HepG2 (cell line): ENCODE results near the gene OR52A1. TPM values are rescaled to one million over a fixed set of nuclear protein-coding genes. Genes with fewer than 3 reads are reported as not detected.

ENCODE experiments used
- ATAC-seq: fragments of 200-7000 bp; cut with Tn5 transposase; 3 replicates; pipeline ENCODE4 v1.9.1; 2020; ENCODE audit warnings: mild to moderate bottlenecking, moderate library complexity
- BruUV-seq: library from RNA; stranded (reverse); fragments of 400-500 nt; replicated peaks from 2 replicates; lab custom pipeline; 2021; lab: Mats Ljungman, UMichigan
- CTCF ChIA-PET: fragments of 300-600 bp; formaldehyde crosslinking; extraction: SDS; loops from one replicate; lab custom pipeline; 2021; ENCODE audit warnings: low total read pairs, inconsistent platforms, low intra/inter-chr PET ratio; lab: Yijun Ruan, JAX
- POLR2A ChIA-PET: fragments of 350-600 bp; sonication (Branson Sonifier 250); formaldehyde crosslinking; loops from one replicate; lab custom pipeline; 2020; ENCODE audit warnings: antibody characterized with exemption, inconsistent platforms; lab: Yijun Ruan, JAX
- DNase-seq: peaks from one replicate; pipeline ENCODE4 v3.0.0-alpha.2; 2015; ENCODE audit warnings: low spot score
- FAIRE-seq: peaks from 3 replicates; lab custom pipeline; 2011; peaks lifted over from hg19 to GRCh38; lab: Jason Lieb, UNC
- H2AFZ ChIP-seq: one replicate; pipeline ENCODE4 v1.6.1; 2011; ENCODE audit warnings: low read length, inconsistent platforms
- H3K27ac ChIP-seq: fragments of 300-600 bp; 3 replicates; pipeline ENCODE4 v1.8.0; 2011; ENCODE audit warnings: mixed run types, mild to moderate bottlenecking, mixed read lengths, low read length, inconsistent platforms; ENCODE audit not compliant: insufficient read depth; ENCODE audit errors: extremely low read length
- H3K27me3 ChIP-seq, 2 experiments: fragments of 200-600 bp in 1 of 2; 2 replicates in 1 of 2; 3 replicates in 1 of 2; pipeline versions ENCODE4 v1.6.0 to v1.8.0; 2011; ENCODE audit warnings: low read length in 2 of 2, mild to moderate bottlenecking in 2 of 2, moderate library complexity in 2 of 2, inconsistent platforms in 1 of 2; ENCODE audit not compliant: insufficient read depth in 2 of 2, control insufficient read depth in 1 of 2
- H3K36me3 ChIP-seq, 2 experiments: fragments of 200-600 bp in 1 of 2; replicated peaks in 1 of 2; 2 replicates in 1 of 2; 3 replicates in 1 of 2; pipeline versions ENCODE4 v1.5.1 to v1.8.0; 2011; ENCODE audit warnings: low read length in 2 of 2, inconsistent platforms in 1 of 2; ENCODE audit not compliant: insufficient read depth in 2 of 2, control insufficient read depth in 1 of 2
- H3K4me1 ChIP-seq: 2 replicates; pipeline ENCODE4 v1.5.1; 2012; ENCODE audit warnings: low read length, inconsistent platforms; ENCODE audit not compliant: insufficient read depth
- H3K4me2 ChIP-seq: 2 replicates; pipeline ENCODE4 v1.6.0; 2011; ENCODE audit warnings: low read depth, low read length, inconsistent platforms
- H3K4me3 ChIP-seq, 3 experiments: fragments of 200-600 bp in 1 of 3; sonication (generic), shearing (Covaris generic) in 1 of 3; replicated peaks in 1 of 3; 2 replicates each; pipeline ENCODE4 v1.5.1; 2011 to 2016; ENCODE audit warnings: low read length in 3 of 3, inconsistent platforms in 2 of 3, low read depth in 2 of 3, mild to moderate bottlenecking in 2 of 3, control low read depth in 1 of 3, mixed read lengths in 1 of 3; ENCODE audit not compliant: insufficient read depth in 1 of 3
- H3K79me2 ChIP-seq: one replicate; pipeline ENCODE4 v1.6.1; 2011; ENCODE audit warnings: low read length, inconsistent platforms; ENCODE audit not compliant: insufficient read depth
- H3K9ac ChIP-seq: 2 replicates; pipeline ENCODE4 v1.6.0; 2011; ENCODE audit warnings: mild to moderate bottlenecking, low read depth, low read length, inconsistent platforms; ENCODE audit not compliant: insufficient read depth
- H3K9me3 ChIP-seq: 2 replicates; pipeline ENCODE4 v1.5.1; 2012; ENCODE audit warnings: mild to moderate bottlenecking, low read length
- H4K20me1 ChIP-seq: 2 replicates; pipeline ENCODE4 v1.6.0; 2011; ENCODE audit warnings: inconsistent platforms, mild to moderate bottlenecking, low read length, moderate library complexity; ENCODE audit not compliant: insufficient read depth
- ARNT ChIP-seq: fragments of 450-650 bp; IDR thresholded peaks from 2 replicates; pipeline ENCODE4 v1.6.1; 2017
- EP300 ChIP-seq, 3 experiments: sonication (generic) in 1 of 3; formaldehyde crosslinking in 1 of 3; IDR thresholded peaks; 2 replicates each; pipeline versions ENCODE4 v1.5.1 to v1.6.1; 2011 to 2020; ENCODE audit warnings: low read depth in 2 of 3, low read length in 2 of 3, borderline replicate concordance in 1 of 3, improper control_type of control experiment in 1 of 3, mild to moderate bottlenecking in 1 of 3, missing genetic modification reagents in 1 of 3, moderate library complexity in 1 of 3
- GABPB1 ChIP-seq: IDR thresholded peaks from 2 replicates; pipeline ENCODE4 v1.6.1; 2016; ENCODE audit warnings: mild to moderate bottlenecking, missing genetic modification reagents, moderate library complexity, missing compliant biosample characterization
- PHF5A ChIP-seq: IDR thresholded peaks from one replicate; pipeline ENCODE4 v1.6.1; 2018; ENCODE audit warnings: low read depth, missing genetic modification reagents; ENCODE audit not compliant: unreplicated experiment
- POGZ ChIP-seq: sonication (generic); formaldehyde crosslinking; IDR thresholded peaks from 2 replicates; pipeline ENCODE4 v1.4.0; 2020; ENCODE audit warnings: mild to moderate bottlenecking, missing genetic modification reagents
- WIZ ChIP-seq: sonication (generic); formaldehyde crosslinking; IDR thresholded peaks from 2 replicates; pipeline ENCODE4 v1.5.1; 2020; ENCODE audit warnings: mild to moderate bottlenecking, missing genetic modification reagents
- ZNF615 ChIP-seq: sonication (generic); formaldehyde crosslinking; IDR thresholded peaks from 2 replicates; pipeline ENCODE4 v1.5.0; 2020; ENCODE audit warnings: mild to moderate bottlenecking, missing genetic modification reagents, borderline replicate concordance
- WGBS: methylation state at CpG from one replicate; pipeline ENCODE4 v1.1.6; 2017; ENCODE audit warnings: low lambda C conversion rate; 5-methylcytosine and 5-hydroxymethylcytosine counted together
- in situ Hi-C: cut with HindIII; loops from 2 replicates; pipeline ENCODE4 v1.10.0; 2017; ENCODE audit warnings: low pct_unique_long_range_greater_than_20kb; ENCODE audit not compliant: extremely low pct_ligation_motif_present
- intact Hi-C: fragments of 100-400 bp; cut with micrococcal nuclease; formaldehyde crosslinking; loops from one replicate; pipeline ENCODE4 v1.10.0; 2022; ENCODE audit not compliant: unreplicated experiment
- polyA plus RNA-seq, 8 experiments: library from polyadenylated mRNA; depleted of rRNA in 3 of 8; stranded (reverse) in 7 of 8; unstranded in 1 of 8; fragments of >200 nt; fragmentation: Illumina TruSeq in 4 of 8; extraction: Trizol in 4 of 8; gene quantifications; 2 replicates each; pipeline versions ENCODE4 v1.2.1 to v1.2.3, GENCODE V29; 2011 to 2016; ENCODE audit warnings: low read depth in 4 of 8, missing spikeins in 1 of 8, mixed read lengths in 1 of 8; ENCODE audit not compliant: insufficient read depth in 1 of 8
- total RNA-seq, 5 experiments: library from RNA; depleted of rRNA; stranded (reverse); fragments of >200 nt; fragmentation: Illumina TruSeq; extraction: Trizol; gene quantifications; 2 replicates each; pipeline ENCODE4 v1.2.3, GENCODE V29; 2016; ENCODE audit warnings: low read depth in 1 of 5
- TF ChIP-seq, protein P1 (sequence below): sonication (generic); formaldehyde crosslinking; IDR thresholded peaks from 2 replicates; pipeline ENCODE4 v1.8.0; 2022; ENCODE audit warnings: mild to moderate bottlenecking, missing genetic modification reagents, borderline replicate concordance
- TF ChIP-seq, protein P2 (sequence below): sonication (generic); formaldehyde crosslinking; IDR thresholded peaks from 2 replicates; pipeline ENCODE4 v1.5.1; 2020; ENCODE audit warnings: missing genetic modification reagents, mild to moderate bottlenecking, borderline replicate concordance
- TF ChIP-seq, protein P3 (sequence below): IDR thresholded peaks from 2 replicates; pipeline ENCODE4 v1.6.1; 2016; ENCODE audit warnings: low read depth, missing genetic modification reagents, missing compliant biosample characterization
- TF ChIP-seq, protein P4 (sequence below): sonication (generic); formaldehyde crosslinking; IDR thresholded peaks from 2 replicates; pipeline ENCODE4 v1.5.1; 2020; ENCODE audit warnings: missing genetic modification reagents, mild to moderate bottlenecking, borderline replicate concordance

OR52A1 gene
- total and polyA plus RNA-seq, 2 of the 13 experiments (the other 11 are each of a cell fraction or from before 2014, with no cell fraction given): not detected

DNA sequence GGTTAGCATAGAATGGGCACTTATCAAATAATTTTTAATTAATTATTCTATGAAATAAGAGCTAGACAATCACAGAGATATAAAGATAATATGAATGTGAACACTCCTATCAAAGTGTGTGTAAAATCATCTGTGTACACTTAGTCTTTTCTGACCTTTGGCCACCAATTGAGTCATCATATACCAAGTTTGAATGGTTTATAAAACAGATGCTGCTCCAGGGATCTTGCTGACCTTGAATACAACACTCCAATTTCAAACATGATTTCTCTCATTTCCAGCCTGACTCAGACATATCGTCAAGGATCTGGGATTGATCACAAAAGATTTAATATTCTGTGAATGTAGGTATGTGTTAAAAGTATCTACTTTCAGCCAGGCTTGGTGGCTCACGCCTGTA, 48.8 kb upstream of the OR52A1 start (continued):
- no peak for TF ChIP-seq PHF5A (CRISPR knock-in tag)

DNA sequence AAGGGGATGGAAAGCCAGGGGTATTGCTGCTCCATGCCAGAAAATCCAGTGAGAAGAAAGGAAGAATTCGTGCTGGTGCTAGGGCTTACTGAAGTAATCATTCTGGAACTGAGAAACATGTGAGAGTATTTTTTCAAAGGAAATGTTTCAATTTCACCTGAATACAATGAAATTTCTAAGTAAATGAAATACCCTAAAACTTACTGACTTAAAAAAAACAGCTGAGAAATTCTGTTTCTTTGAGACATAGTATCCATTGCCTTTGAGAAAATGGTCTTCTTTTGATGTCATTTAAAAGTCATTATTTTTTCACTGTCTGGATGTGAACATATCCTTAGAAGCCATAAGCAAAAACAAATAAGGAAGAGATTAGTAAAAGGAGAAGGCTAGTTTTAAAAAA, 46.0 kb upstream of the OR52A1 start, which contains the start of gene OR51V1:
Gene OR51V1 (minus strand): TSS at position 101 of the 400 bp plus-strand sequence. CDS start 0 bp downstream, at position 101.
- H3K9ac ChIP-seq: no peak within 1 kb of the TSS
- H3K79me2 ChIP-seq: no peaks in the 10 kb centered on the region
- intact Hi-C loops: no loop called here
- no peaks in the 10 kb centered on the region; a peak in 1 of 5 replicates for H3K27me3 ChIP-seq
- ChIA-PET POLR2A (no interaction called here), CTCF (no interaction called here)
- no peak for ATAC-seq
- H4K20me1 ChIP-seq: no peaks in the 10 kb centered on the region
- no peaks in the 10 kb centered on the region for H3K4me1 ChIP-seq
- no peak within 1 kb of the TSS for H2AFZ ChIP-seq
- no TSS peak for BruUV-seq
- FAIRE-seq: no peak
- in situ Hi-C loops: loop anchor here (5.0 kb wide), 1 partner anchor 182 kb away; the partner anchor contains the start of gene OR51M1
- no peak for DNase-seq
- no peak within 1 kb of the TSS for H3K4me2 ChIP-seq
- 0% methylated on average over 1 of the region's 1 CpG for WGBS
- no peak within 1 kb of the TSS for H3K4me3 ChIP-seq
- no peaks in the 10 kb centered on the region for H3K9me3 ChIP-seq
- no peak within 1 kb of the TSS for H3K27ac ChIP-seq
- H3K36me3 ChIP-seq: no peaks in the 10 kb centered on the region
- TF ChIP-seq, protein P1, sequence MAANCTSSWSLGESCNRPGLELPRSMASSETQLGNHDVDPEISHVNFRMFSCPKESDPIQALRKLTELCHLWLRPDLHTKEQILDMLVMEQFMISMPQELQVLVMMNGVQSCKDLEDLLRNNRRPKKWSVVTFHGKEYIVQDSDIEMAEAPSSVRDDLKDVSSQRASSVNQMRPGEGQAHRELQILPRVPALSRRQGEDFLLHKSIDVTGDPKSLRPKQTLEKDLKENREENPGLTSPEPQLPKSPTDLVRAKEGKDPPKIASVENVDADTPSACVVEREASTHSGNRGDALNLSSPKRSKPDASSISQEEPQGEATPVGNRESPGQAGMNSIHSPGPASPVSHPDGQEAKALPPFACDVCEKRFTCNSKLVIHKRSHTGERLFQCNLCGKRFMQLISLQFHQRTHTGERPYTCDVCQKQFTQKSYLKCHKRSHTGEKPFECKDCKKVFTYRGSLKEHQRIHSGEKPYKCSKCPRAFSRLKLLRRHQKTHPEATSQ (CRISPR knock-in tag): no peak
- TF ChIP-seq, protein P2, sequence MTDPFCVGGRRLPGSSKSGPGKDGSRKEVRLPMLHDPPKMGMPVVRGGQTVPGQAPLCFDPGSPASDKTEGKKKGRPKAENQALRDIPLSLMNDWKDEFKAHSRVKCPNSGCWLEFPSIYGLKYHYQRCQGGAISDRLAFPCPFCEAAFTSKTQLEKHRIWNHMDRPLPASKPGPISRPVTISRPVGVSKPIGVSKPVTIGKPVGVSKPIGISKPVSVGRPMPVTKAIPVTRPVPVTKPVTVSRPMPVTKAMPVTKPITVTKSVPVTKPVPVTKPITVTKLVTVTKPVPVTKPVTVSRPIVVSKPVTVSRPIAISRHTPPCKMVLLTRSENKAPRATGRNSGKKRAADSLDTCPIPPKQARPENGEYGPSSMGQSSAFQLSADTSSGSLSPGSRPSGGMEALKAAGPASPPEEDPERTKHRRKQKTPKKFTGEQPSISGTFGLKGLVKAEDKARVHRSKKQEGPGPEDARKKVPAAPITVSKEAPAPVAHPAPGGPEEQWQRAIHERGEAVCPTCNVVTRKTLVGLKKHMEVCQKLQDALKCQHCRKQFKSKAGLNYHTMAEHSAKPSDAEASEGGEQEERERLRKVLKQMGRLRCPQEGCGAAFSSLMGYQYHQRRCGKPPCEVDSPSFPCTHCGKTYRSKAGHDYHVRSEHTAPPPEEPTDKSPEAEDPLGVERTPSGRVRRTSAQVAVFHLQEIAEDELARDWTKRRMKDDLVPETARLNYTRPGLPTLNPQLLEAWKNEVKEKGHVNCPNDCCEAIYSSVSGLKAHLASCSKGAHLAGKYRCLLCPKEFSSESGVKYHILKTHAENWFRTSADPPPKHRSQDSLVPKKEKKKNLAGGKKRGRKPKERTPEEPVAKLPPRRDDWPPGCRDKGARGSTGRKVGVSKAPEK (CRISPR knock-in tag): no peak
- TF ChIP-seq ZNF615 (CRISPR knock-in tag) (no peak), WIZ (CRISPR knock-in tag) (no peak), EP300 (IDR thresholded peaks at IDR 0.05; ENCODE audit: low read depth in 2 of 2, low read length in 2 of 2) (no peak), EP300 (CRISPR knock-in tag; IDR thresholded peaks at IDR 0.05; ENCODE audit: borderline replicate concordance) (no peak), ARNT (no peak), GABPB1 (CRISPR knock-in tag) (no peak), POGZ (CRISPR knock-in tag) (no peak)
- TF ChIP-seq, protein P3, sequence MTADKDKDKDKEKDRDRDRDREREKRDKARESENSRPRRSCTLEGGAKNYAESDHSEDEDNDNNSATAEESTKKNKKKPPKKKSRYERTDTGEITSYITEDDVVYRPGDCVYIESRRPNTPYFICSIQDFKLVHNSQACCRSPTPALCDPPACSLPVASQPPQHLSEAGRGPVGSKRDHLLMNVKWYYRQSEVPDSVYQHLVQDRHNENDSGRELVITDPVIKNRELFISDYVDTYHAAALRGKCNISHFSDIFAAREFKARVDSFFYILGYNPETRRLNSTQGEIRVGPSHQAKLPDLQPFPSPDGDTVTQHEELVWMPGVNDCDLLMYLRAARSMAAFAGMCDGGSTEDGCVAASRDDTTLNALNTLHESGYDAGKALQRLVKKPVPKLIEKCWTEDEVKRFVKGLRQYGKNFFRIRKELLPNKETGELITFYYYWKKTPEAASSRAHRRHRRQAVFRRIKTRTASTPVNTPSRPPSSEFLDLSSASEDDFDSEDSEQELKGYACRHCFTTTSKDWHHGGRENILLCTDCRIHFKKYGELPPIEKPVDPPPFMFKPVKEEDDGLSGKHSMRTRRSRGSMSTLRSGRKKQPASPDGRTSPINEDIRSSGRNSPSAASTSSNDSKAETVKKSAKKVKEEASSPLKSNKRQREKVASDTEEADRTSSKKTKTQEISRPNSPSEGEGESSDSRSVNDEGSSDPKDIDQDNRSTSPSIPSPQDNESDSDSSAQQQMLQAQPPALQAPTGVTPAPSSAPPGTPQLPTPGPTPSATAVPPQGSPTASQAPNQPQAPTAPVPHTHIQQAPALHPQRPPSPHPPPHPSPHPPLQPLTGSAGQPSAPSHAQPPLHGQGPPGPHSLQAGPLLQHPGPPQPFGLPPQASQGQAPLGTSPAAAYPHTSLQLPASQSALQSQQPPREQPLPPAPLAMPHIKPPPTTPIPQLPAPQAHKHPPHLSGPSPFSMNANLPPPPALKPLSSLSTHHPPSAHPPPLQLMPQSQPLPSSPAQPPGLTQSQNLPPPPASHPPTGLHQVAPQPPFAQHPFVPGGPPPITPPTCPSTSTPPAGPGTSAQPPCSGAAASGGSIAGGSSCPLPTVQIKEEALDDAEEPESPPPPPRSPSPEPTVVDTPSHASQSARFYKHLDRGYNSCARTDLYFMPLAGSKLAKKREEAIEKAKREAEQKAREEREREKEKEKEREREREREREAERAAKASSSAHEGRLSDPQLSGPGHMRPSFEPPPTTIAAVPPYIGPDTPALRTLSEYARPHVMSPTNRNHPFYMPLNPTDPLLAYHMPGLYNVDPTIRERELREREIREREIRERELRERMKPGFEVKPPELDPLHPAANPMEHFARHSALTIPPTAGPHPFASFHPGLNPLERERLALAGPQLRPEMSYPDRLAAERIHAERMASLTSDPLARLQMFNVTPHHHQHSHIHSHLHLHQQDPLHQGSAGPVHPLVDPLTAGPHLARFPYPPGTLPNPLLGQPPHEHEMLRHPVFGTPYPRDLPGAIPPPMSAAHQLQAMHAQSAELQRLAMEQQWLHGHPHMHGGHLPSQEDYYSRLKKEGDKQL (CRISPR knock-in tag): no peak
- TF ChIP-seq, protein P4, sequence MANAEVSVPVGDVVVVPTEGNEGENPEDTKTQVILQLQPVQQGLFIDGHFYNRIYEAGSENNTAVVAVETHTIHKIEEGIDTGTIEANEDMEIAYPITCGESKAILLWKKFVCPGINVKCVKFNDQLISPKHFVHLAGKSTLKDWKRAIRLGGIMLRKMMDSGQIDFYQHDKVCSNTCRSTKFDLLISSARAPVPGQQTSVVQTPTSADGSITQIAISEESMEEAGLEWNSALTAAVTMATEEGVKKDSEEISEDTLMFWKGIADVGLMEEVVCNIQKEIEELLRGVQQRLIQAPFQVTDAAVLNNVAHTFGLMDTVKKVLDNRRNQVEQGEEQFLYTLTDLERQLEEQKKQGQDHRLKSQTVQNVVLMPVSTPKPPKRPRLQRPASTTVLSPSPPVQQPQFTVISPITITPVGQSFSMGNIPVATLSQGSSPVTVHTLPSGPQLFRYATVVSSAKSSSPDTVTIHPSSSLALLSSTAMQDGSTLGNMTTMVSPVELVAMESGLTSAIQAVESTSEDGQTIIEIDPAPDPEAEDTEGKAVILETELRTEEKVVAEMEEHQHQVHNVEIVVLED (CRISPR knock-in tag): no peak
